Esophagus muscularis mucosa (tissue), 4 donors: ENCODE measurements around the gene GPX7.

Experiments used
- EP300 ChIP-seq: sonication (generic); formaldehyde crosslinking; IDR thresholded peaks from one replicate; pipeline ENCODE4 v1.6.1; 2017; ENCODE audit warnings: antibody characterized with exemption
- POLR2A ChIP-seq: fragments of 450-650 bp; IDR thresholded peaks from one replicate; pipeline ENCODE4 v1.6.1; 2017; ENCODE audit warnings: antibody characterized with exemption, moderate library complexity, mild to moderate bottlenecking, low read depth
- POLR2AphosphoS5 ChIP-seq, 2 donors: sonication (generic); formaldehyde crosslinking; IDR thresholded peaks; one replicate each; pipeline ENCODE4 v1.6.1; 2017; ENCODE audit warnings: antibody characterized with exemption in 2 of 2
- TF ChIP-seq, protein P1 (sequence below), 3 experiments: fragments of 200-600 bp in 2 of 3; fragments of 450-650 bp in 1 of 3; sonication (generic) in 2 of 3; IDR thresholded peaks; one replicate each; pipeline ENCODE4 v1.5.1; 2017 to 2019; ENCODE audit warnings: antibody characterized with exemption in 3 of 3, mild to moderate bottlenecking in 2 of 3, moderate library complexity in 1 of 3

DNA sequence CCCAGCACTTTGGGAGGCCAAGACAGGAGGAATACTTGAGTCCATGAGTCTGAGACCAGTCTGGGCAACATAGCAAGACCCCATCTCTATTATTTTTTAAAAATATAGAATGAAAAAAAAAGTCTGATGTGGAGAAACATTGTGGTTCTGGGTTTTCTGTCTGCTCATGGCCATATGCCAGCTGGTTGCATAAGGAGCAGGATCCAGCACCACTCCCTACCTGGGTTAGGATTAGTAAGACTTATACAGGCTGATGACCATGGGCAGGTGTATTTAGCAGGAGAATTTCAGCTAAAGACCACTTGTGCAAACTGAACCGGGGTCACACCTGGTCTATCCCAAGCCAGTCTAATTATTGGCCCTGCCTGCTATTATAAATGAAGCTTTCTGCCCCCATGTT lies 16.7 kb upstream of the GPX7 start:
- TF ChIP-seq POLR2A (no peak), EP300 (no peak), POLR2AphosphoS5 (IDR thresholded peaks at IDR 0.05) (no peak)
- TF ChIP-seq, protein P1, sequence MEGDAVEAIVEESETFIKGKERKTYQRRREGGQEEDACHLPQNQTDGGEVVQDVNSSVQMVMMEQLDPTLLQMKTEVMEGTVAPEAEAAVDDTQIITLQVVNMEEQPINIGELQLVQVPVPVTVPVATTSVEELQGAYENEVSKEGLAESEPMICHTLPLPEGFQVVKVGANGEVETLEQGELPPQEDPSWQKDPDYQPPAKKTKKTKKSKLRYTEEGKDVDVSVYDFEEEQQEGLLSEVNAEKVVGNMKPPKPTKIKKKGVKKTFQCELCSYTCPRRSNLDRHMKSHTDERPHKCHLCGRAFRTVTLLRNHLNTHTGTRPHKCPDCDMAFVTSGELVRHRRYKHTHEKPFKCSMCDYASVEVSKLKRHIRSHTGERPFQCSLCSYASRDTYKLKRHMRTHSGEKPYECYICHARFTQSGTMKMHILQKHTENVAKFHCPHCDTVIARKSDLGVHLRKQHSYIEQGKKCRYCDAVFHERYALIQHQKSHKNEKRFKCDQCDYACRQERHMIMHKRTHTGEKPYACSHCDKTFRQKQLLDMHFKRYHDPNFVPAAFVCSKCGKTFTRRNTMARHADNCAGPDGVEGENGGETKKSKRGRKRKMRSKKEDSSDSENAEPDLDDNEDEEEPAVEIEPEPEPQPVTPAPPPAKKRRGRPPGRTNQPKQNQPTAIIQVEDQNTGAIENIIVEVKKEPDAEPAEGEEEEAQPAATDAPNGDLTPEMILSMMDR (IDR thresholded peaks at IDR 0.05) = no peak
